Dendritic cell treated with granulocyte-macrophage colony-stimulating factor and Interleukin-4, amounts not matched to agents 40 ng/mL and 50 ng/mL, for 4 days (primary cell): ENCODE measurements around the gene SYK.
"Not testable (repeated sequence)": the region's sequence is repeated elsewhere in the genome, so short reads cannot be mapped to it uniquely, and the experiment has no call there.

Experiments used
- H3K27ac Mint-ChIP-seq: one replicate; pipeline ENCODE4 v1.8.0; 2022; ENCODE audit warnings: mild to moderate bottlenecking, mixed read lengths
- H3K27me3 Mint-ChIP-seq: one replicate; pipeline ENCODE4 v1.8.0; 2022; ENCODE audit warnings: mild to moderate bottlenecking, mixed read lengths
- H3K36me3 Mint-ChIP-seq: one replicate; pipeline ENCODE4 v1.8.0; 2022; ENCODE audit warnings: low read depth, mixed read lengths
- H3K4me1 Mint-ChIP-seq: one replicate; pipeline ENCODE4 v1.8.0; 2022; ENCODE audit warnings: low read depth, mixed read lengths
- H3K4me3 Mint-ChIP-seq: one replicate; pipeline ENCODE4 v1.8.0; 2022; ENCODE audit warnings: mild to moderate bottlenecking, moderate library complexity, mixed read lengths
- H3K9me3 Mint-ChIP-seq: one replicate; pipeline ENCODE4 v1.8.0; 2022; ENCODE audit warnings: mixed read lengths
- intact Hi-C: fragments of 100-400 bp; cut with micrococcal nuclease; formaldehyde crosslinking; loops from one replicate; pipeline ENCODE4 v1.15.0; 2022

Gene SYK

DNA sequence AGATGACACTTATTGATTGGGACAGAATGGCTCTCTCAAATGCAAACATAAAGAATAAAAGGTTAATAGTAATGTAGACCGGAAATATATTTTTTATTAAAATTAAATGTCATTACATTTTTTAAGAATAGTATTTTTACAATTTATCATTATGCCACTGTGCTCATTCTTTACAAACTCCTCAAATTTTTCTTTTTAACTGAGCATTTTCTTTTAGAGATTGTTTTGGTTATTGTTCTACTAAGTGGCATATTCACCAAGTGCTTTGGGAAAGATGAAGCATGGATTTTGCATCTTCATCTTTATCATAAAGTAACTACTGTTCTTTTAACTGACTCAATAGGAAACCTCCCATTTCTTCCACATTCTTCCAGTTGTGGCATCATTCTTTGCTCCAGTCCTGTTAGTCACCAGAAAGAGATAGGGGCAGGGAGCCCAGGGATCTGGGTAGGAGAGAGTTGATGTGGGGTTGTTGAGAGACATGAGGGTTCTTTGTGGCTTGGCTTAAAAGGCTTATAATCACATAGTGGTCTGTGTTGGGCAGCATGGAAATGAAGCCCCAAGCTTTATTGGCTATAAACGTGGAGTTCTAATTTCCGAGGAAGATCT, 69.8 kb downstream of the SYK start:
- H3K4me1 Mint-ChIP-seq = peaks cover 9% of the 10 kb centered on the region
- intact Hi-C loops = no loop called here
- H3K27ac Mint-ChIP-seq = no peak overlapping the region
- no peaks in the 10 kb centered on the region for H3K27me3 Mint-ChIP-seq
- H3K36me3 Mint-ChIP-seq = peaks cover 86% of the 10 kb centered on the region
- H3K9me3 Mint-ChIP-seq = no peaks in the 10 kb centered on the region
- H3K4me3 Mint-ChIP-seq = no peak overlapping the region

DNA sequence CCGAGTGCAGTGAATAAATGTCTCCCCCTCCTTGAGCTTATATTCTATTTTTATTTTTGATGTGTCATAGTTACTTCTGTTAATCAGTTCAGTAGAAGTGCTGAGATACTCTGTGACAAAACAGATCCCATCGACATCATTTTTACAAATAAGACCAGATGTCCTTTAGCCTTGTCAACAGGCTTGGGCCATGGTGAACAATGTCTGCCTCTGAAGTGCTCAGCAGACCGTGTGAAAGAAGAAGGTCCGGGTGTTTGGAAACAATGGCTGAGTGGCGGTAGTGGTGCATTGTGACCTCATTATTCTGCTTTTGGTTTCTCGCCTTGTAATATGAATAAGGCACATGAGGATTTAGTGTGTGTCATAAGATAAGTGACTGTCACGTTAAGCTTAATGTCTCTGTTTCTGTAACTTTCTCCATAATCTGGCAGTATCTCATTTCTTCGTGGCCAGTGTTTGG, 71.2 kb downstream of the SYK start:
- H3K4me1 Mint-ChIP-seq = no peaks in the 10 kb centered on the region
- no peaks in the 10 kb centered on the region for H3K9me3 Mint-ChIP-seq
- intact Hi-C loops = no loop called here
- H3K27ac Mint-ChIP-seq = no peak overlapping the region
- H3K27me3 Mint-ChIP-seq = no peaks in the 10 kb centered on the region
- peaks cover 85% of the 10 kb centered on the region for H3K36me3 Mint-ChIP-seq
- H3K4me3 Mint-ChIP-seq = no peak overlapping the region

DNA sequence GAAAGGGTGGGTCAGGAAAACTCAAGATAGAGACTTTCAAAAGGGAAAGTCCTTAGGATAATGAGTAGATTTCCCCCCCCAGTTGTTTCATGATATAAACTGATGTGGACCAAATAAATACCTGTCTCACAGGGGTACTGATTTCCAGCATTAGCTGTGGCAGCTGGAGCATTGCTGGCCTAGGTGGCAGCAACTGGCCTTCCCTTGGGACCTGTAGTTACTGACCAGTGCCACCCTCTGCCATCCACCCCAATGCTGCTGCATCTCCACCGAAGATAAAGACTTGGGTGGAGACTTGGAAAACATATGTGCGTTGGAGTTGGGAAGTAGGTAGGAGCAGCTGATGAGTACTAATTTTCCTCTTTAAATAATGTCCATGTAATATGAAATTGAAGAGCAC, 71.8 kb downstream of the SYK start:
- no peaks in the 10 kb centered on the region for H3K9me3 Mint-ChIP-seq
- H3K36me3 Mint-ChIP-seq = peaks cover 85% of the 10 kb centered on the region
- no peak overlapping the region for H3K4me3 Mint-ChIP-seq
- H3K4me1 Mint-ChIP-seq = no peaks in the 10 kb centered on the region
- no peak overlapping the region for H3K27ac Mint-ChIP-seq
- intact Hi-C loops = no loop called here
- no peaks in the 10 kb centered on the region for H3K27me3 Mint-ChIP-seq

DNA sequence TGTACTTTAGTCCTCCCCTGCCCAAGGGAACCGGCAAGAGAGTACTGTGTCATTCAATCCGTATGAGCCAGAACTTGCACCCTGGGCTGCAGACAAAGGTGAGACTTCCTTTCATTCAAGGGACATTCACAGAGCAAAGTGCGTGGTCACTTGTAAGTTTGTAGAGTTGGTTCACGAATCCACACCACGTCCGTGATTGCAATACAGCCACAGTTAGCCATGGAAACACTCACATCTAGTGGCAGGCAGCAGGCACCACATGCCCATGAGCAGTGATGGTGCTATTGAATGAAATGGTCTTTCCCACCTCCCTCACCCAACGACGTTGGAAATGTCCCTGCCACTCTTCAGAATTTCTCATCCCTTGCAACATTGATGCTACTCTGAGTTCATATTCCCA, 72.6 kb downstream of the SYK start:
- Mint-ChIP-seq H3K9me3 (no peaks in the 10 kb centered on the region), H3K4me1 (no peaks in the 10 kb centered on the region), H3K27ac (no peak overlapping the region), H3K36me3 (peaks cover 92% of the 10 kb centered on the region), H3K27me3 (no peaks in the 10 kb centered on the region), H3K4me3 (no peak overlapping the region)
- intact Hi-C loops = no loop called here

DNA sequence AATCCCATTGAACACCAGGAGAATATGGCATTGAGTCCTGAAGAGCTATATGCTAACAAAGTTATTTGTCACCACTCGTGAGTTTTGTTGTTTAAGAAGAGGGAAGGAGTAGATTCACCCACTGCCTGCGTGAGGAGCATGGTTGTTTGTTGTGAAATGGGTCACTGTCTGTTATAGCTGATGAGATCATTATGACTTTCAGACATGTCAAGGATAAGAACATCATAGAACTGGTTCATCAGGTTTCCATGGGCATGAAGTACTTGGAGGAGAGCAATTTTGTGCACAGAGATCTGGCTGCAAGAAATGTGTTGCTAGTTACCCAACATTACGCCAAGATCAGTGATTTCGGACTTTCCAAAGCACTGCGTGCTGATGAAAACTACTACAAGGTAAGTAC, 76.9 kb downstream of the SYK start:
- H3K4me1 Mint-ChIP-seq = no peaks in the 10 kb centered on the region
- H3K36me3 Mint-ChIP-seq = peaks cover 98% of the 10 kb centered on the region
- H3K27me3 Mint-ChIP-seq = no peaks in the 10 kb centered on the region
- intact Hi-C loops = no loop called here
- H3K27ac Mint-ChIP-seq = no peak overlapping the region
- H3K9me3 Mint-ChIP-seq = peaks cover 6% of the 10 kb centered on the region
- no peak overlapping the region for H3K4me3 Mint-ChIP-seq

DNA sequence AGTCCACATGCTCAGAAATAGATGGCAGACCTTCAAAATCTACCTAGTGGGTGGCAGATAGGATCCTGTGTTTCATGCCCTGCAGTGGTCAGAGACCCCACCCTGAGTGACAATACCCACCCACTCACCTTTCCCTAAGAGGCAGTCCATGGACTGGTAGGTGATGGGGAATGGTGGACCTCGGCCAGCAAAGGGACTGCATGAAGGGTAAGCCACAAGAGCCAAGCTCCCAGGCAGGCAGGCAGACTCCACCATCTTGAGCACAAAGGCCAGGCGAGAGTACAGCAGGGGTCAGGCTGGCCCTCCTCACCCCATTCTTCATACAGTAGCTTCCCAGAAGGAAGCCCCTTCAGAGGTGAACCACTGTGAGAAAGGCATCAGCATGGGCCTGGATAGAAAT, 78.4 kb downstream of the SYK start:
- peaks cover 9% of the 10 kb centered on the region for H3K9me3 Mint-ChIP-seq
- H3K36me3 Mint-ChIP-seq = peaks cover 92% of the 10 kb centered on the region
- peak overlapping the region; percentile 44 for H3K27ac Mint-ChIP-seq
- H3K4me1 Mint-ChIP-seq = no peaks in the 10 kb centered on the region
- H3K4me3 Mint-ChIP-seq = no peak overlapping the region
- H3K27me3 Mint-ChIP-seq = no peaks in the 10 kb centered on the region
- intact Hi-C loops = no loop called here

DNA sequence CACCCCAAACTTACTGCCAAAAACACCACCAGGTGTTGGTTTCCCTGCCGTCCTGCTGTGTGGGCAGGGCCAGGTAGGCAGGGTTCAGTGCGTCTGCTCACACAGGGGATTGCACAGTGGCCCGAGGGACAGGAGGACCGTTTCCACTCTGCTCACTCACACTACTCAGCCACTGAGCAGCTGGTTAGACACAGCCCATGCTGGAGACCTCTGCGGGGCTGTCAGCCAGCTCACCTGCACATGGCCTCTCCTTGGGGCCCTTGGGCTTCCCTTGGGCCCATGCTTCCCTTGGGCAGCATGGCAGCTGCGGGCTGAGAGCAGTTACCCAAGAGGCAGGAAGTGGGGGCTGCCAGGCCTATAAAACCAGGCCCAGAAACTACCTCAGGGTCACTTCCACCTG, 79.0 kb downstream of the SYK start:
- Mint-ChIP-seq H3K27ac (peak overlapping the region; percentile 44), H3K9me3 (peaks cover 9% of the 10 kb centered on the region), H3K27me3 (no peaks in the 10 kb centered on the region), H3K36me3 (peaks cover 92% of the 10 kb centered on the region), H3K4me3 (no peak overlapping the region), H3K4me1 (no peaks in the 10 kb centered on the region)
- intact Hi-C loops = no loop called here

DNA sequence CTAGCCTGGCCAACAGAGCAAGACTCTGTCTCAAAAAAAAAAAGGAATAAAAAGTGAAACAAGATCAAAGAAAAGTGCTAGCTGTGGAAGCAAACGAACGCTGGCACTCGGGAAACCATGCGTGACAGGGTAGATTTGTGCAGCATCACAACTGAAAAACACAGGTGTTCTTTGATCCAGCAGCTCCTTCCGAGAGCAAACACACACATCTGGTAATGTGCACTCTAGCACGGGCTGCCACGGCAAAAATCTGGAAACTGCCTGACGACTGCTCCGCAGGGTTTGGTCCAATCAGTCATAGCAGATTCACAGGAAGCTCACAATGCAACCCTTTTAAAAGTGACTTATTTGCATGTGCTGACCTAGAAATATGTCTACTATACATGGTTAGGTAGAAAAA, 80.0 kb downstream of the SYK start:
- Mint-ChIP-seq H3K27me3 (no peaks in the 10 kb centered on the region), H3K4me1 (no peaks in the 10 kb centered on the region), H3K4me3 (no peak overlapping the region), H3K27ac (no peak overlapping the region), H3K36me3 (peaks cover 92% of the 10 kb centered on the region), H3K9me3 (peaks cover 9% of the 10 kb centered on the region)
- intact Hi-C loops = no loop called here

DNA sequence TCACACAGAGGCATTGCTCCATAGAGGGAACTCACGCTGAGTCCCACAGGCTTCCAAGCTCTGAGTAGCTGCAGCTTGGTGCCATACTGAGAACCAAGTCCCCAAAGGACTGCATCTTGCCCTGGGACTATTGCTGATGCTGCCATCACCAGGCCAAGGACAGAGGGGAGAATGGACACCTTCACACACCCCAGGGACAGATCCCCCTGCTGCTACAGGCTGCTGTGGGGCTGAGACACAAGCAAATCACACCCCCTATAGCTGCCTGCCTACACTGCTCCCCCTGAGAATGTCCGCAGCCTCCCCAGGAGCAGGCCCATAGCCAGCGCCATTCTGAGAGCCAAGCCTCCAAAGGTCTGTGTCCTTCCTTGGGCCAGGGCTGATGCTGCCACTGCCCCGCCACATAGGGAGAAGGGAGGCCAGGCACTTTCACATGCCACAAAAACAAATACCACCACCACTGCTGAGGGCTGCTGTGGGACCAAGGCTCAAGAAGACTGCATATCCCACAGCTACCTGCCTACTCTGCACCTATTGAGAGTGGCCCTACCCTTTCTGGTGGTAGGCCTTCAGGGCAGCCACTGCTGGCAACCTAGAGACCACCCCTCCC, 81.5 kb downstream of the SYK start:
- Mint-ChIP-seq H3K27me3 (no peaks in the 10 kb centered on the region), H3K4me1 (no peaks in the 10 kb centered on the region), H3K36me3 (peaks cover 94% of the 10 kb centered on the region), H3K9me3 (peaks cover 9% of the 10 kb centered on the region), H3K4me3 (no peak overlapping the region), H3K27ac (peak overlapping the region; percentile 12)
- intact Hi-C loops = no loop called here

DNA sequence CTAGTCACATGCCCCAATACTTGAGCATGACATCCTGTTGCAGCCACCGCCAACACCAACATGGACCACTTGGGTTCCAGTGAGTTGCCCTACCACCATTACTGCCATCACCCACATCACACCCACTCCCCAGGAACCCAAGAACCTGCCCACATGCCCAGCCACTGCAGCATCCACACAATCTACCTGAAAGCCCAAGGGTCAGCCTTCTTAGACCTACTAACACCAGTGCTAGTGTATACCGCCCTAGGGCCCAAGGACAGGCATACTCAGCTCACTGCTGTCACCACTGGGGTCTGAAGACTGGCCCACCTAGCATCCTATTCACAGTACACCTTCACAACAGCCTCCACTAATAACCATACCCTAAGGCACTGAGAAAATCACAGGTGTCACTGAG, 82.0 kb downstream of the SYK start:
- intact Hi-C loops = no loop called here
- no peaks in the 10 kb centered on the region for H3K27me3 Mint-ChIP-seq
- H3K36me3 Mint-ChIP-seq = peaks cover 94% of the 10 kb centered on the region
- H3K4me3 Mint-ChIP-seq = no peak overlapping the region
- H3K9me3 Mint-ChIP-seq = peaks cover 9% of the 10 kb centered on the region
- H3K27ac Mint-ChIP-seq = no peak overlapping the region
- no peaks in the 10 kb centered on the region for H3K4me1 Mint-ChIP-seq

DNA sequence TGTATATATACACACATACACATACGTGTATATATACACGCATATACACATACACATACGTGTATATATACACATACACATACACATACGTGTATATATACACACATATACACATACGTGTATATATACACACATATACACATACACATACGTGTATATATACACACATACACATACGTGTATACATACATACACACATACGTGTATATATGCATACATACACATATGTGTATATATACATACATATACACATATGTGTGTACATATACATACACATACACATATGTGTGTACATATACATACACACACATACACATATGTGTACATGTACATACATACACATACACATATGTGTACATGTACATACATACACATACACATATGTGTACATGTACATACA, 82.6 kb downstream of the SYK start:
- Mint-ChIP-seq H3K36me3 (peaks cover 94% of the 10 kb centered on the region), H3K4me1 (no peaks in the 10 kb centered on the region), H3K4me3 (no peak overlapping the region), H3K27ac (no peak overlapping the region), H3K27me3 (no peaks in the 10 kb centered on the region), H3K9me3 (peaks cover 9% of the 10 kb centered on the region)
- intact Hi-C loops = no loop called here

DNA sequence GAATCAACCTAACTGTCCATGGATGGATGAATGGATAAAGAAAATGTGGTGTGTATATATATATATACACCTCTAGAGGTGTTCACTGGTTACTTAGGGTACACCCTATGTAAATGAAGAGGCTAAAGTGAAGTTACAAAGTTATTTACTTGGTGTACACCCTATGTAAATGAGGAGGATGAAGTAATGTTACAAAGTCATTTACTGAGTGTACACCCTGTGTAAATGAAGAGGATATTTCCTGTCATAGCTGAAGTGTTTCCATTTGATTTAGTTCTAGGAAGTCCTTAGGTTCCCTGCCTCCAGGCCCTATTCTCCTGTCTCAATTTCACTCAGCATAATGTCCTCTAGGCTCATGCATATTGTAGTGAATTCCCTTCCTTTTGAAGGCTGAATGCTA, 85.2 kb downstream of the SYK start:
- intact Hi-C loops, H3K4me3 Mint-ChIP-seq, H3K27me3 Mint-ChIP-seq, H3K4me1 Mint-ChIP-seq, H3K27ac Mint-ChIP-seq, H3K9me3 Mint-ChIP-seq: not testable (repeated sequence)
- H3K36me3 Mint-ChIP-seq = peaks cover 94% of the 10 kb centered on the region

DNA sequence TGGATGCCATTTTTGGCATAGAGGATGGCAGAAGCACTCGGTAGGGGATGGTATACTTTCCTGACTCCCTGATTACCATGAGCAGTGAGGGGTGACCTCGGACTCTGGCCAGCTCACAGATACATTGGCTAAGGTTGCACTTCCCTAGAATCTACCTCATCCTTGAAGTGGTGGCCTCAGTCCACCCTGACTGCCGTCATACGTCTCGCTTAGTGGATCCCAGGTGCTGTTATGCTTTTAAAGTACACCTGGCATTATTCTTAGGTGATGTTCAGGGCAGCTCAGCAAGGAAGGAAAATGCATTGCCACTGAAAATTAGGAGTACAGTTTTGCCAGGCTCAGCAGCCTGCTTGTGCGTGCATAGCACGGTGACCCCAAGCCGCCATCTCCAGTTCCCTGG, 87.3 kb downstream of the SYK start:
- H3K27ac Mint-ChIP-seq = no peak overlapping the region
- intact Hi-C loops = no loop called here
- no peaks in the 10 kb centered on the region for H3K27me3 Mint-ChIP-seq

DNA sequence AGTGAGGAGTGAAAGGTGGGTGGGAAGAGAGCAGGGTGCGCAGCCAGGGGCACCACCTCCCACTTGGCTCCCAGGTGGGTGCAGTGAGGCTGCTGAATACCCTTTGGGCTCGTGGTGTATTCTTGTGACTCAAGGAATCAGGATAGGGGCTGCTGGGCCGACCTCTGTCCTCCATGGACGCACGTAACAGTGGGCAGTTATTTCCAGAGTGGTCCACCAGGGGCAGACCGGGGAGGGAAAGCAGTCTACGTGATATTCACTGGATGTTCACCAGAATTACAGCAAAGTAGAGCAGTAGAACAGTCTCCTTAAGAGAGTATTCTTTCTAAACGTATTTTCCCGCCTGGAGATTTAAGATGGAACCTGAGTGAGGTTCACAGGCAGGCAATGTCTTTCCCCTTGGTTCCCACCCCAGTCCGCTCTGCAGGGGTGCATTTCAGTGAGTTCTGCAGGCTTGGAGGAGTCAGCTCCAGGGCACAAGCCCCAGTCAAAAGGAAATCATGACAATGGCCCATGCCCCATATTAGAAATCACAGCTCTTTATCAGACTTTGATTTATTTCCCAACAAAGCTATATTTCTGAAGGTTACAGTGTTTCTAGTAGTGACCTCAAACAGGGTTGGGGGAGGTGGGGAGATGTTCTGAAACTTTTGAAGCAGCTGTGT, 88.7 kb downstream of the SYK start:
- Mint-ChIP-seq H3K36me3 (peaks cover 100% of the 10 kb centered on the region), H3K27ac (no peak overlapping the region), H3K9me3 (no peaks in the 10 kb centered on the region), H3K27me3 (no peaks in the 10 kb centered on the region), H3K4me1 (no peaks in the 10 kb centered on the region), H3K4me3 (no peak overlapping the region)
- intact Hi-C loops = no loop called here

More for the DNA sequence above, 87.3 kb downstream of the SYK start:
- Mint-ChIP-seq H3K4me1 (no peaks in the 10 kb centered on the region), H3K4me3 (no peak overlapping the region), H3K9me3 (no peaks in the 10 kb centered on the region), H3K36me3 (peaks cover 94% of the 10 kb centered on the region)
